GM21423 (cell line): ENCODE measurements around the gene GRAMD1A.
"Not testable (repeated sequence)": the region's sequence is repeated elsewhere in the genome, so short reads cannot be mapped to it uniquely, and the experiment has no call there.

Experiments
- ATAC-seq: cut with Tn5 transposase; IDR thresholded peaks from one replicate; pipeline ENCODE4 v1.9.1; 2021; ENCODE audit warnings: mild to moderate bottlenecking, moderate library complexity; ENCODE audit not compliant: unreplicated experiment

GRAMD1A gene

GRCh38 chr19:34999498-35000337 is at the start of gene GRAMD1A:
TSS of gene GRAMD1A (plus strand) at chr19:35000323. CDS start at chr19:35000479, 156 bp downstream.
- peak; percentile 45 for ATAC-seq

GRCh38 chr19:34953092-34953491 is 47.0 kb upstream of the GRAMD1A start:
- no peak for ATAC-seq

GRCh38 chr19:34957830-34958751 is 42.0 kb upstream of the GRAMD1A start:
- ATAC-seq = no peak

- ATAC-seq = no peak
These were observed 41.1 kb upstream of the GRAMD1A start for GRCh38 chr19:34959021-34959420.

GRCh38 chr19:34960103-34960805 is 39.9 kb upstream of the GRAMD1A start:
- ATAC-seq = no peak

- no peak for ATAC-seq
These were observed 39.0 kb upstream of the GRAMD1A start for GRCh38 chr19:34960940-34961679.

- no peak for ATAC-seq
These were observed 38.1 kb upstream of the GRAMD1A start for GRCh38 chr19:34961775-34962686.

- ATAC-seq = no peak
These were observed 37.2 kb upstream of the GRAMD1A start for GRCh38 chr19:34962687-34963572.

GRCh38 chr19:34963573-34964406 is 36.3 kb upstream of the GRAMD1A start, which contains the start of gene ZNF792:
TSS of gene ZNF792 (minus strand) at chr19:34964229. CDS start at chr19:34963662, 567 bp downstream.
- peak; percentile 76 for ATAC-seq

- no peak for ATAC-seq
These were observed 35.5 kb upstream of the GRAMD1A start for GRCh38 chr19:34964598-34964997.

- ATAC-seq = not testable (repeated sequence)
These were observed 34.6 kb upstream of the GRAMD1A start for GRCh38 chr19:34965505-34965904.

- no peak for ATAC-seq
These were observed 32.6 kb upstream of the GRAMD1A start for GRCh38 chr19:34967551-34967950.

- ATAC-seq = no peak
These were observed 30.4 kb upstream of the GRAMD1A start for GRCh38 chr19:34969721-34970120.

GRCh38 chr19:34970185-34970780 is 29.8 kb upstream of the GRAMD1A start:
- not testable (repeated sequence) for ATAC-seq

- ATAC-seq = no peak
These were observed 27.9 kb upstream of the GRAMD1A start for GRCh38 chr19:34972163-34972705.

- no peak for ATAC-seq
These were observed 25.5 kb upstream of the GRAMD1A start for GRCh38 chr19:34974646-34975045.

GRCh38 chr19:34975056-34975455 is 25.1 kb upstream of the GRAMD1A start:
- no peak for ATAC-seq
